H1 (cell line): ENCODE measurements around the gene ACTL8. TPM values are rescaled to one million over a fixed set of nuclear protein-coding genes. Genes with fewer than 3 reads are reported as not detected.

Experiments
- BACH1 ChIP-seq: IDR thresholded peaks from 2 replicates; pipeline ENCODE4 v1.6.1; 2012; ENCODE audit warnings: low read length, improper control_type of control experiment
- E2F6 ChIP-seq: IDR thresholded peaks from 2 replicates; pipeline ENCODE4 v1.6.1; 2012; ENCODE audit warnings: inconsistent platforms
- HDAC2 ChIP-seq, 2 experiments: fragments of 300-600 bp in 1 of 2; sonication (generic) in 1 of 2; IDR thresholded peaks; 2 replicates each; pipeline ENCODE4 v1.6.1; 2011 to 2012; ENCODE audit warnings: low read depth in 2 of 2, low read length in 2 of 2, mild to moderate bottlenecking in 2 of 2, moderate library complexity in 2 of 2, borderline replicate concordance in 1 of 2, inconsistent platforms in 1 of 2
- JUND ChIP-seq: IDR thresholded peaks from 2 replicates; pipeline ENCODE4 v1.6.1; 2011; ENCODE audit warnings: mild to moderate bottlenecking, improper control_type of control experiment, low read length
- SIX5 ChIP-seq: IDR thresholded peaks from 2 replicates; pipeline ENCODE4 v1.6.1; 2011; ENCODE audit warnings: mild to moderate bottlenecking, low read depth, low read length
- TAF1 ChIP-seq: IDR thresholded peaks from 2 replicates; pipeline ENCODE4 v1.6.1; 2011; ENCODE audit warnings: mild to moderate bottlenecking, low read depth, low read length
- polyA plus RNA-seq, 7 experiments: library from polyadenylated mRNA; depleted of rRNA in 3 of 7; stranded (reverse) in 5 of 7; unstranded in 2 of 7; fragments of >200 nt in 5 of 7; fragments of 200-250 nt in 2 of 7; gene quantifications; 1 replicate in 5 of 7; 2 replicates in 1 of 7; 4 replicates in 1 of 7; pipeline versions ENCODE4 v1.2.1 to v1.2.3, GENCODE V29; 2011 to 2013; ENCODE audit warnings: missing spikeins in 2 of 7, mixed read lengths in 2 of 7
- total RNA-seq: library from RNA; stranded (reverse); fragmentation: NEBNext Ultra II Directional; extraction: Animal tissue kit (Norgen Biotek cat#: 25700); gene quantifications from 2 replicates; pipeline ENCODE4 v1.2.1, GENCODE V29; 2021
- TF ChIP-seq, protein P1 (sequence below): IDR thresholded peaks from 2 replicates; pipeline ENCODE4 v1.6.1; 2012; ENCODE audit warnings: low read length, inconsistent platforms

Gene ACTL8
- total and polyA plus RNA-seq, 2 of the 8 experiments (the other 6 are each of a cell fraction or from before 2014, with no cell fraction given) = 0.33 to 0.47 TPM

- TF ChIP-seq HDAC2 (IDR thresholded peaks at IDR 0.05; ENCODE audit: borderline replicate concordance in 1 of 2, low read depth in 2 of 2, low read length in 2 of 2) (no peak), SIX5 (no peak), JUND (no peak), TAF1 (no peak), BACH1 (no peak), E2F6 (no peak)
- TF ChIP-seq, protein P1, sequence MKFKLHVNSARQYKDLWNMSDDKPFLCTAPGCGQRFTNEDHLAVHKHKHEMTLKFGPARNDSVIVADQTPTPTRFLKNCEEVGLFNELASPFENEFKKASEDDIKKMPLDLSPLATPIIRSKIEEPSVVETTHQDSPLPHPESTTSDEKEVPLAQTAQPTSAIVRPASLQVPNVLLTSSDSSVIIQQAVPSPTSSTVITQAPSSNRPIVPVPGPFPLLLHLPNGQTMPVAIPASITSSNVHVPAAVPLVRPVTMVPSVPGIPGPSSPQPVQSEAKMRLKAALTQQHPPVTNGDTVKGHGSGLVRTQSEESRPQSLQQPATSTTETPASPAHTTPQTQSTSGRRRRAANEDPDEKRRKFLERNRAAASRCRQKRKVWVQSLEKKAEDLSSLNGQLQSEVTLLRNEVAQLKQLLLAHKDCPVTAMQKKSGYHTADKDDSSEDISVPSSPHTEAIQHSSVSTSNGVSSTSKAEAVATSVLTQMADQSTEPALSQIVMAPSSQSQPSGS = no peak
- TF ChIP-seq, all 59 proteins: peak for 0
Measured at GRCh38 chr1:17873007-17873675, 118.0 kb downstream of the ACTL8 start (continued).
